MG63 (cell line): ENCODE measurements around the gene SARNP. TPM values are rescaled to one million over a fixed set of nuclear protein-coding genes. Genes with fewer than 3 reads are reported as not detected.

Experiments used
- DNase-seq: peaks from one replicate; pipeline ENCODE4 v3.0.0-alpha.2; 2020
- H3K27me3 ChIP-seq: fragments of 250-450 bp; sonication (Bioruptor Pico); 2 replicates; pipeline ENCODE4 v1.5.1; 2020; ENCODE audit warnings: mild to moderate bottlenecking, moderate library complexity
- H3K36me3 ChIP-seq: fragments of 250-450 bp; sonication (Bioruptor Pico); 2 replicates; pipeline ENCODE4 v1.5.1; 2020; ENCODE audit warnings: mild to moderate bottlenecking, moderate library complexity
- H3K4me3 ChIP-seq: fragments of 250-450 bp; sonication (Bioruptor Pico); 2 replicates; pipeline ENCODE4 v1.5.1; 2020; ENCODE audit warnings: mild to moderate bottlenecking, moderate library complexity
- H3K9me3 ChIP-seq: fragments of 250-450 bp; sonication (Bioruptor Pico); 2 replicates; pipeline ENCODE4 v1.5.1; 2020; ENCODE audit warnings: mild to moderate bottlenecking, moderate library complexity
- total RNA-seq: library from RNA; depleted of rRNA; stranded (reverse); fragments of >200 nt; shearing (Covaris generic); gene quantifications from 2 replicates; pipeline ENCODE4 v1.2.3, GENCODE V29; 2014; ENCODE audit warnings: low replicate concordance

SARNP gene
- total RNA-seq, 1 experiment from 2014 or later, result 142 TPM

- Histone ChIP-seq H3K4me3 (no peak overlapping the region), H3K9me3 (no peaks in the 10 kb centered on the region), H3K27me3 (no peaks in the 10 kb centered on the region), H3K36me3 (peaks cover 53% of the 10 kb centered on the region)
- DNase-seq, result no peak
These were observed 92.0 kb downstream of the SARNP start for GRCh38 chr12:55725556-55725955.

- DNase-seq, result no peak
- Histone ChIP-seq H3K4me3 (no peak overlapping the region), H3K9me3 (no peaks in the 10 kb centered on the region), H3K36me3 (peaks cover 53% of the 10 kb centered on the region), H3K27me3 (no peaks in the 10 kb centered on the region)
These were observed 92.6 kb downstream of the SARNP start for GRCh38 chr12:55724940-55725309.

GRCh38 chr12:55724226-55724939, 93.1 kb downstream of the SARNP start:
- H3K36me3 ChIP-seq, result peaks cover 53% of the 10 kb centered on the region
- DNase-seq, result peak; percentile 71
- H3K27me3 ChIP-seq, result no peaks in the 10 kb centered on the region
- no peak overlapping the region for H3K4me3 ChIP-seq
- H3K9me3 ChIP-seq, result no peaks in the 10 kb centered on the region

GRCh38 chr12:55723516-55724225, 93.9 kb downstream of the SARNP start:
- Histone ChIP-seq H3K27me3 (no peaks in the 10 kb centered on the region), H3K36me3 (peaks cover 53% of the 10 kb centered on the region), H3K4me3 (no peak overlapping the region), H3K9me3 (no peaks in the 10 kb centered on the region)
- DNase-seq, result no peak

DNA sequence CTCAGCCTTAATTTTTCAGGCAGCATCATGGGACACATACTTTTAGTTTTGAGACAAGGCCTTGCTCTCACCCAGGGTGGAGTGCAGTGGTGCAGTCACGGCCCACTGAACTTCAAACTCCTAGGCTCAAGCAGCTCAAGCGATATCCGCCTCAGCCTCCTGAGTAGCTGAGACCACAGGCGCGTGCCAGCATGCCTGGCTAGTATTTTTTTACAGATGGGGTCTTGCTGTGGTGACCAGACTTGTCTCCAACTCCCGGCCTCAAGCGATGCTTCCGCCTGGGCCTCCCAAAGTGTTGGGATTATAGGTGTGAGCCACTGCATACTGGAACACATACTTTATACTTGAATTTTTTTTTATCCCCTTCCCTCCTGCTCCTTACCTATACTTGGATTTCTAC, 94.6 kb downstream of the SARNP start:
- no peaks in the 10 kb centered on the region for H3K9me3 ChIP-seq
- no peak overlapping the region for H3K4me3 ChIP-seq
- no peaks in the 10 kb centered on the region for H3K27me3 ChIP-seq
- peaks cover 51% of the 10 kb centered on the region for H3K36me3 ChIP-seq
- DNase-seq, result no peak

- no peak for DNase-seq
- Histone ChIP-seq H3K36me3 (peaks cover 38% of the 10 kb centered on the region), H3K9me3 (no peaks in the 10 kb centered on the region), H3K4me3 (peak overlapping the region; percentile 10; the same call in 1 of the 2 replicates), H3K27me3 (no peaks in the 10 kb centered on the region)
These were observed 95.8 kb downstream of the SARNP start for GRCh38 chr12:55721601-55722213.

GRCh38 chr12:55720894-55721444, 96.6 kb downstream of the SARNP start:
- H3K27me3 ChIP-seq, result no peaks in the 10 kb centered on the region
- no peaks in the 10 kb centered on the region for H3K9me3 ChIP-seq
- H3K4me3 ChIP-seq, result peak overlapping the region; percentile 10; the same call in 1 of the 2 replicates
- peaks cover 31% of the 10 kb centered on the region for H3K36me3 ChIP-seq
- peak; percentile 99 for DNase-seq

DNA sequence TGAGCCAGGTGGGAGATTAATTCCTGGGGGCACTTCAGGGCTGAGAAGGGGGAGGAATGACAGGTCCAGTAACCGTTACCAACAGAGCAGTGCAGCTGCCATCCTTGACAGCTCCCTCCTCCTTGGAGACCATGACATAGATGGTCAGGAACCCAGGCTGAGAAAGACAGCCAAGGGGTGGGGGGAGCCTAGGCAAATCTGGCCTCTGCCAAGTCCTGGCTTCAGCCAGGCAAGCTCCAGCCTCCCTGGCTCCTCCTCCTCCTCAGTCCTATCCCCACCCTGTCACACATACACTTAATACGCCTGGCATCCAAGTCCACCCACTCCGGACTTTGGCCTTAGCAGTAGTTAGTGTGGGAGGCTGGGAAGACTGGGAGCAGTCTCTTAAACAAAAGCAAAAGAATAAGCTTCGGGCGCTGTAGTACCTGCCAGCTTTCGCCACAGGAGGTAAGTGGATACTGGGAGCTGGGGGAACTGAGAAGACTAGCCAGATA, 97.4 kb downstream of the SARNP start, which contains the start of gene RDH5:
Gene RDH5, plus strand, starts transcription at position 323 of the 494 bp plus-strand sequence. CDS start 792 bp downstream, outside the sequence.
- no peaks in the 10 kb centered on the region for H3K27me3 ChIP-seq
- peaks cover 22% of the 10 kb centered on the region for H3K36me3 ChIP-seq
- H3K9me3 ChIP-seq, result no peaks in the 10 kb centered on the region
- H3K4me3 ChIP-seq, result peak within 1 kb of the TSS; percentile 25
- peak; percentile 98 for DNase-seq

DNA sequence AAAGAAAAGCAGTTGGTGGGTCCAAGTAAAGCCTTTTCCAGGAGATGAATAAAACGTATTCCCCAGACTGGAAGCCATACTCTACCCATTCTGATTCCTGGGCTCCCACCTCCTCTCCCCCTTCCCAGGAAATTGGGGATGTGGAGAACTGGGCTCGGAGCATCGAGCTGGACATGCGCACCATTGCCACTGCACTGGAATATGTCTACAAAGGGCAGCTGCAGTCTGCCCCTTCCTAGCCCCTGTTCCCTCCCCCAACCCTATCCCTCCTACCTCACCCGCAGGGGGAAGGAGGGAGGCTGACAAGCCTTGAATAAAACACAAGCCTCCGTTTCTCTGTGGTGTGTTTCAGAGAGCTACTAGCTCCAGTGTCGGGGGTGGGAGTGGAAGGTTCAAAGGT, 98.2 kb downstream of the SARNP start:
- Histone ChIP-seq H3K27me3 (no peaks in the 10 kb centered on the region), H3K4me3 (no peak overlapping the region)
- no peak for DNase-seq

GRCh38 chr12:55718624-55719275, 98.8 kb downstream of the SARNP start:
- Histone ChIP-seq H3K4me3 (no peak overlapping the region), H3K36me3 (peaks cover 9% of the 10 kb centered on the region), H3K9me3 (no peaks in the 10 kb centered on the region), H3K27me3 (no peaks in the 10 kb centered on the region)
- DNase-seq, result no peak

More for the DNA sequence above, 98.2 kb downstream of the SARNP start:
- Histone ChIP-seq H3K9me3 (no peaks in the 10 kb centered on the region), H3K36me3 (peaks cover 15% of the 10 kb centered on the region)

GRCh38 chr12:55718015-55718414, 99.5 kb downstream of the SARNP start:
- Histone ChIP-seq H3K9me3 (no peaks in the 10 kb centered on the region), H3K4me3 (peak overlapping the region; percentile 53; the same call in 1 of the 2 replicates), H3K27me3 (no peaks in the 10 kb centered on the region), H3K36me3 (peaks cover 1% of the 10 kb centered on the region; the same call in 1 of the 2 replicates)
- DNase-seq, result peak; percentile 88

GRCh38 chr12:55717011-55718007, 100.2 kb downstream of the SARNP start:
- H3K36me3 ChIP-seq, result no peaks in the 10 kb centered on the region
- peak; percentile 91 for DNase-seq
- no peaks in the 10 kb centered on the region for H3K27me3 ChIP-seq
- H3K4me3 ChIP-seq, result peak overlapping the region; percentile 53
- H3K9me3 ChIP-seq, result no peaks in the 10 kb centered on the region

GRCh38 chr12:55716582-55716957, 101.0 kb downstream of the SARNP start:
- no peaks in the 10 kb centered on the region for H3K27me3 ChIP-seq
- DNase-seq, result no peak
- H3K36me3 ChIP-seq, result no peaks in the 10 kb centered on the region
- H3K9me3 ChIP-seq, result no peaks in the 10 kb centered on the region
- peak overlapping the region; percentile 53 for H3K4me3 ChIP-seq

DNA sequence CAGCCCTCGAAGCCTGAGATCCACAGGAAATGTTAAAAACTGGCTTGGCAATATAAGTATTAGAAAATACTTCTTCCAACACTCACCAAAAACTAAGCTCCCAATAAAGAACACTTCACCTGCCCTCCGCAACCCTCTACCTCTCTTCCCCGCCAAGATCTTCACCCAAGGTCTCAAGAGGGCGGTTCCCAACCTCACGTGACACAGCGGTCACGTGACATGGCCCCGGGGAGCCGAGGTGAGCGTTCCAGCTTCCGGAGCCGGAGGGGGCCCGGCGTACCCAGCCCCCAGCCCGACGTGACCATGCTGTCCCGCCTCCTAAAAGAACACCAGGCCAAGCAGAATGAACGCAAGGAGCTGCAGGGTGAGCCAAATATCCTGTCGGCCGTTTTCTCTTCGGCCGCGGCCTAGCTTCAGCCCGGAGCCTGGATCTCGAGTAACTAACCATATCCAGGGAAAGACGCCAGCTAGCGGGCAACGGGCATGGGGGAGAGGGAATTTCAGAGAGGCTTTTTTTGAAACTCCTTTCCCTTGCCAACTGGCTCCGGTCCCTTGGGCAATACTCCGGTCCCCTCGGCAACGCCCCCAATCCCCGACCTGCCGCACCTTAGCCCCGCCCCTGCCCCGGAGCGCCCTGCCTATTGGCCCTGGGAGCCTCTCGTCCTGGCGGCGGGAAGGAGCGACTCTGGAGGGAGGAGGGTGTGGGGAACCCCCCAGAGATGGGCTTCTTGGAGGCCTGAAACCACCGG, 101.5 kb downstream of the SARNP start, which contains the start of gene BLOC1S1:
Gene BLOC1S1, plus strand, starts transcription at position 214 of the 749 bp plus-strand sequence. Its CDS starts 6 bp downstream, at position 220.
- Histone ChIP-seq H3K4me3 (peak within 1 kb of the TSS; percentile 53), H3K27me3 (no peaks in the 10 kb centered on the region), H3K36me3 (no peaks in the 10 kb centered on the region), H3K9me3 (no peaks in the 10 kb centered on the region)
- DNase-seq, result peak; percentile 97
